Left renal pelvis (tissue), 4 donors: ENCODE results near the gene ARL2. TPM values are rescaled to one million over a fixed set of nuclear protein-coding genes. Genes with fewer than 3 reads are reported as not detected.
A peak's percentile ranks its signal among the peaks of the same experiment; 100 is the strongest.
"Not testable (repeated sequence)": the region's sequence is repeated elsewhere in the genome, so short reads cannot be mapped to it uniquely, and the experiment has no call there.

Source experiments
- DNase-seq, 4 donors: peaks; one replicate each; pipeline ENCODE4 v3.0.0-alpha.2; 2013; ENCODE audit warnings: low read depth in 4 of 4, low spot score in 3 of 4
- polyA plus RNA-seq, 4 donors: library from polyadenylated mRNA; unstranded; fragments of 120-200 nt; gene quantifications; one replicate each; pipeline ENCODE4 v1.2.1, GENCODE V29; 2013; ENCODE audit not compliant: insufficient read length in 4 of 4

Gene ARL2
- polyA plus RNA-seq, 4 donors, result 54.6 to 74.5 (median 63.5) TPM

- no peak for DNase-seq
Measured at GRCh38 chr11:65003282-65003681, 10.7 kb upstream of the ARL2 start.

- DNase-seq, result not testable (repeated sequence)
Measured at GRCh38 chr11:65003968-65004367, 10.0 kb upstream of the ARL2 start.

GRCh38 chr11:65008016-65008415 lies 5.9 kb upstream of the ARL2 start:
- DNase-seq, result no peak

- DNase-seq, result no peak
Measured at GRCh38 chr11:65008873-65009272, 5.1 kb upstream of the ARL2 start.

GRCh38 chr11:65013130-65013887 lies 651 bp upstream of the ARL2 start:
- DNase-seq, result peak; percentile 70 to 81 (median 76)

GRCh38 chr11:65014726-65015227 lies 817 bp downstream of the ARL2 start:
- DNase-seq, result no peak

- DNase-seq, result no peak
Measured at GRCh38 chr11:65016705-65017104, 2.7 kb downstream of the ARL2 start.

GRCh38 chr11:65017937-65018336 lies 4.0 kb downstream of the ARL2 start:
- DNase-seq, result no peak

- no peak for DNase-seq
Measured at GRCh38 chr11:65019824-65020223, 5.9 kb downstream of the ARL2 start.

GRCh38 chr11:65021003-65021402 lies 7.0 kb downstream of the ARL2 start:
- DNase-seq, result no peak

GRCh38 chr11:65021509-65021908 lies 7.5 kb downstream of the ARL2 start:
- no peak for DNase-seq

GRCh38 chr11:65023502-65023901 lies 9.5 kb downstream of the ARL2 start:
- not testable (repeated sequence) for DNase-seq

GRCh38 chr11:65026810-65027209 lies 12.8 kb downstream of the ARL2 start:
- DNase-seq, result no peak

- peak; percentile 93 to 96 (median 96) for DNase-seq
Measured at GRCh38 chr11:65027213-65028067, 13.5 kb downstream of the ARL2 start, which contains the start of gene SNX15. SNX15 (plus strand) TSS chr11:65027439; CDS start chr11:65027538, 99 bp downstream.

- no peak for DNase-seq
Measured at GRCh38 chr11:65032216-65032615, 18.3 kb downstream of the ARL2 start.

- no peak for DNase-seq
Measured at GRCh38 chr11:65034423-65034822, 20.5 kb downstream of the ARL2 start.

- DNase-seq, result no peak
Measured at GRCh38 chr11:65035579-65035978, 21.6 kb downstream of the ARL2 start.

- DNase-seq, result no peak
Measured at GRCh38 chr11:65036931-65037330, 23.0 kb downstream of the ARL2 start.

- DNase-seq, result no peak
Measured at GRCh38 chr11:65040520-65040846, 26.5 kb downstream of the ARL2 start.

- peak; percentile 77 to 87 (median 81) for DNase-seq
Measured at GRCh38 chr11:65040847-65041622, 27.1 kb downstream of the ARL2 start, which contains the start of gene SAC3D1. SAC3D1 (plus strand) TSS chr11:65041210; CDS start chr11:65041293, 83 bp downstream.

- DNase-seq, result no peak
Measured at GRCh38 chr11:65042891-65043290, 28.9 kb downstream of the ARL2 start.
